Measurements from ENCODE around the gene CDH4.

GRCh38 chr20:61424628-61425420 is 172.8 kb downstream of the CDH4 start:
- no peak for TF ChIP-seq FOXJ3 (CRISPR knock-in tag; IDR thresholded peaks at IDR 0.05; ENCODE audit: borderline replicate concordance)
- TF ChIP-seq ZFX (CRISPR knock-in tag; IDR thresholded peaks at IDR 0.05; ENCODE audit: low read depth) = no peak
- TF ChIP-seq CTCF (CRISPR knock-in tag; IDR thresholded peaks at IDR 0.05) = no peak
- TF ChIP-seq TBX3 (IDR thresholded peaks at IDR 0.05; ENCODE audit: borderline replicate concordance) = no peak
- no peak for TF ChIP-seq ZNF788 (CRISPR knock-in tag; IDR thresholded peaks at IDR 0.05; ENCODE audit: borderline replicate concordance)
- no peak for TF ChIP-seq BHLHE40 (IDR thresholded peaks at IDR 0.05; ENCODE audit: low read length)
- no peak for TF ChIP-seq ZBTB38 (CRISPR knock-in tag; IDR thresholded peaks at IDR 0.05)
- no peak for TF ChIP-seq POLR2A (IDR thresholded peaks at IDR 0.05; ENCODE audit: insufficient read depth in 1 of 2, low read depth in 2 of 2, low read length in 2 of 2)
- no peak for TF ChIP-seq RFX5 (IDR thresholded peaks at IDR 0.05; ENCODE audit: low read depth, low read length)
- TF ChIP-seq ZNF282 (IDR thresholded peaks at IDR 0.05; ENCODE audit: partially characterized antibody) = no peak
- no peak for TF ChIP-seq TAF15 (IDR thresholded peaks at IDR 0.05; ENCODE audit: low read depth, low read length, poor library complexity, severe bottlenecking)
- no peak for TF ChIP-seq HINFP (CRISPR knock-in tag; IDR thresholded peaks at IDR 0.05; ENCODE audit: low read depth)
- no peak for TF ChIP-seq PPARG (CRISPR knock-in tag; conservative IDR thresholded peaks at IDR 0.05)

All from HepG2 (cell line).